H9 (cell line): ENCODE results near the gene RSBN1L. TPM values are rescaled to one million over a fixed set of nuclear protein-coding genes. Genes with fewer than 3 reads are reported as not detected.

Experiments
- DNase-seq: peaks from one replicate; pipeline ENCODE4 v3.0.0-alpha.2; 2017
- H2AFZ ChIP-seq: one replicate; pipeline ENCODE4 v1.6.1; 2013; ENCODE audit warnings: mild to moderate bottlenecking, low read length, control low read depth, moderate library complexity
- H2AK5ac ChIP-seq: 2 replicates; pipeline ENCODE4 v1.6.1; 2013; ENCODE audit warnings: low read length, control low read depth, mixed read lengths; ENCODE audit not compliant: insufficient read length
- H2BK120ac ChIP-seq: one replicate; pipeline ENCODE4 v1.6.1; 2013; ENCODE audit warnings: low read depth, mild to moderate bottlenecking, low read length, control low read depth, inconsistent platforms; ENCODE audit not compliant: poor library complexity, severe bottlenecking
- H2BK12ac ChIP-seq: 2 replicates; pipeline ENCODE4 v1.6.1; 2013; ENCODE audit warnings: low read length, control low read depth, mixed read lengths, low read depth; ENCODE audit not compliant: insufficient read length
- H2BK15ac ChIP-seq: 2 replicates; pipeline ENCODE4 v1.6.1; 2013; ENCODE audit warnings: low read depth, low read length, control low read depth
- H2BK20ac ChIP-seq: one replicate; pipeline ENCODE4 v1.6.1; 2013; ENCODE audit warnings: low read depth, mild to moderate bottlenecking, low read length, control low read depth, inconsistent platforms; ENCODE audit not compliant: poor library complexity, severe bottlenecking
- H2BK5ac ChIP-seq: 2 replicates; pipeline ENCODE4 v1.6.1; 2013; ENCODE audit warnings: low read length, control low read depth, mixed read lengths; ENCODE audit not compliant: insufficient read length
- H3K14ac ChIP-seq: 2 replicates; pipeline ENCODE4 v1.6.1; 2013; ENCODE audit warnings: low read length, control low read depth; ENCODE audit not compliant: insufficient read depth
- H3K18ac ChIP-seq: 2 replicates; pipeline ENCODE4 v1.6.1; 2013; ENCODE audit warnings: low read depth, mild to moderate bottlenecking, mixed read lengths, low read length, control low read depth; ENCODE audit not compliant: insufficient read length
- H3K23ac ChIP-seq: 2 replicates; pipeline ENCODE4 v1.6.1; 2013; ENCODE audit warnings: low read length, control low read depth, mixed read lengths, low read depth; ENCODE audit not compliant: insufficient read length
- H3K23me2 ChIP-seq: 2 replicates; pipeline ENCODE4 v1.6.1; 2013; ENCODE audit warnings: low read depth, mild to moderate bottlenecking, mixed read lengths, low read length, control low read depth; ENCODE audit not compliant: insufficient read length, poor library complexity, severe bottlenecking
- H3K27ac ChIP-seq: 2 replicates; pipeline ENCODE4 v1.5.1; 2013; ENCODE audit warnings: low read length, control low read depth, mixed read lengths, low read depth; ENCODE audit not compliant: insufficient read length
- H3K27me3 ChIP-seq: 2 replicates; pipeline ENCODE4 v1.6.1; 2013; ENCODE audit warnings: low read length, control low read depth, inconsistent platforms; ENCODE audit not compliant: insufficient read depth
- H3K4ac ChIP-seq: 2 replicates; pipeline ENCODE4 v1.6.1; 2013; ENCODE audit warnings: low read depth, mild to moderate bottlenecking, control low read depth, inconsistent platforms, low read length, moderate library complexity
- H3K4me1 ChIP-seq: 2 replicates; pipeline ENCODE4 v1.6.1; 2013; ENCODE audit warnings: low read length, control low read depth, inconsistent platforms; ENCODE audit not compliant: insufficient read depth
- H3K4me2 ChIP-seq: 2 replicates; pipeline ENCODE4 v1.6.1; 2013; ENCODE audit warnings: low read length, control low read depth, mixed read lengths; ENCODE audit not compliant: insufficient read length, insufficient read depth
- H3K56ac ChIP-seq: 2 replicates; pipeline ENCODE4 v1.6.1; 2013; ENCODE audit warnings: low read depth, mild to moderate bottlenecking, mixed read lengths, low read length, control low read depth; ENCODE audit not compliant: insufficient read length
- H3K79me1 ChIP-seq: 2 replicates; pipeline ENCODE4 v1.6.1; 2013; ENCODE audit warnings: low read depth, mild to moderate bottlenecking, moderate library complexity, low read length, control low read depth, inconsistent platforms; ENCODE audit not compliant: insufficient read depth, poor library complexity, severe bottlenecking
- H3K79me2 ChIP-seq: 2 replicates; pipeline ENCODE4 v1.6.1; 2013; ENCODE audit warnings: low read length, control low read depth, inconsistent platforms; ENCODE audit not compliant: insufficient read depth
- H3K9ac ChIP-seq: 2 replicates; pipeline ENCODE4 v1.6.1; 2013; ENCODE audit warnings: low read length, control low read depth, mixed read lengths; ENCODE audit not compliant: insufficient read length; ENCODE audit errors: extremely low read depth
- H3K9me3 ChIP-seq: one replicate; pipeline ENCODE4 v1.6.1; 2013; ENCODE audit warnings: low read depth, low read length, inconsistent platforms; ENCODE audit not compliant: control insufficient read depth
- H3T11ph ChIP-seq: one replicate; pipeline ENCODE4 v1.6.1; 2013; ENCODE audit warnings: mild to moderate bottlenecking, low read length, control low read depth, inconsistent platforms
- H4K20me1 ChIP-seq: one replicate; pipeline ENCODE4 v1.6.1; 2013; ENCODE audit not compliant: control insufficient read depth, insufficient read length, insufficient read depth
- H4K5ac ChIP-seq: 2 replicates; pipeline ENCODE4 v1.6.1; 2013; ENCODE audit warnings: low read depth, mild to moderate bottlenecking, mixed read lengths, low read length, control low read depth; ENCODE audit not compliant: insufficient read length
- H4K8ac ChIP-seq: replicated peaks from 2 replicates; pipeline ENCODE4 v1.6.1; 2013; ENCODE audit warnings: low read length, control low read depth, mixed read lengths, low read depth; ENCODE audit not compliant: insufficient read length
- H4K91ac ChIP-seq: 2 replicates; pipeline ENCODE4 v1.6.1; 2013; ENCODE audit warnings: low read depth, mild to moderate bottlenecking, moderate library complexity, mixed read lengths, low read length, control low read depth; ENCODE audit not compliant: insufficient read length
- H3K27ac Mint-ChIP-seq, 3 experiments: 2 replicates in 2 of 3; 3 replicates in 1 of 3; pipeline ENCODE4 v1.8.0; 2020 to 2021; ENCODE audit warnings: mixed read lengths in 3 of 3, mild to moderate bottlenecking in 1 of 3, moderate library complexity in 1 of 3
- H3K27me3 Mint-ChIP-seq: 2 replicates; pipeline ENCODE4 v1.8.0; 2021; ENCODE audit warnings: low read depth, mild to moderate bottlenecking, moderate library complexity, mixed read lengths
- H3K36me3 Mint-ChIP-seq, 3 experiments: 2 replicates in 2 of 3; 3 replicates in 1 of 3; pipeline ENCODE4 v1.8.0; 2020 to 2021; ENCODE audit warnings: low read depth in 3 of 3, mixed read lengths in 3 of 3; ENCODE audit not compliant: insufficient read depth in 1 of 3
- H3K4me1 Mint-ChIP-seq, 2 experiments: 2 replicates each; pipeline ENCODE4 v1.8.0; 2020; ENCODE audit warnings: mixed read lengths in 2 of 2
- H3K4me3 Mint-ChIP-seq, 2 experiments: 2 replicates in 1 of 2; 3 replicates in 1 of 2; pipeline ENCODE4 v1.8.0; 2020 to 2021; ENCODE audit warnings: mild to moderate bottlenecking in 2 of 2, mixed read lengths in 2 of 2, moderate library complexity in 1 of 2
- H3K9me3 Mint-ChIP-seq, 2 experiments: 2 replicates in 1 of 2; 3 replicates in 1 of 2; pipeline ENCODE4 v1.8.0; 2020; ENCODE audit warnings: mild to moderate bottlenecking in 2 of 2, mixed read lengths in 2 of 2, moderate library complexity in 1 of 2
- CTCF ChIP-seq: fragments of 200-600 bp; sonication (generic); conservative IDR thresholded peaks from 3 replicates; pipeline ENCODE4 v1.8.0; 2021; ENCODE audit warnings: antibody characterized with exemption, mild to moderate bottlenecking
- WGBS: extraction: QIAGEN DNeasy Blood & Tissue Kit; methylation state at CpG from one replicate; pipeline ENCODE4 v1.1.7; 2013; ENCODE audit warnings: missing lambda C conversion rate, low lambda C conversion rate, mixed read lengths; ENCODE audit not compliant: insufficient read length; ENCODE audit errors: extremely low coverage; 5-methylcytosine and 5-hydroxymethylcytosine counted together
- total RNA-seq: library from RNA; stranded (reverse); gene quantifications from 2 replicates; pipeline ENCODE4 v1.2.1, GENCODE V29; 2021

Gene RSBN1L
- total RNA-seq, 1 experiment from 2014 or later = 20.6 TPM

- Histone ChIP-seq H2BK15ac (no peak overlapping the region), H4K8ac (no peak overlapping the region), H2AFZ (no peak overlapping the region), H3K27ac (no peak overlapping the region), H3K4me2 (no peak overlapping the region), H3K4ac (no peak overlapping the region), H2BK120ac (no peak overlapping the region), H3K18ac (no peak overlapping the region), H3K9ac (no peak overlapping the region), H3K79me1 (no peaks in the 10 kb centered on the region), H2BK12ac (no peak overlapping the region), H3T11ph (no peak overlapping the region), H2BK20ac (no peak overlapping the region), H3K27me3 (no peaks in the 10 kb centered on the region), H3K4me1 (no peaks in the 10 kb centered on the region), H3K9me3 (no peaks in the 10 kb centered on the region), H3K56ac (no peak overlapping the region), H3K14ac (no peak overlapping the region), H2AK5ac (no peak overlapping the region), H2BK5ac (no peak overlapping the region), H3K23me2 (no peaks in the 10 kb centered on the region), H4K5ac (no peak overlapping the region), H3K79me2 (no peaks in the 10 kb centered on the region), H4K20me1 (no peaks in the 10 kb centered on the region), H4K91ac (no peak overlapping the region), H3K23ac (no peak overlapping the region)
- Mint-ChIP-seq H3K4me1 (peaks cover 2 to 4% of the 10 kb centered on the region in 2 experiments; a peak in 2 of 4 replicates), H3K36me3 (peaks cover 6 to 35% (median 26%) of the 10 kb centered on the region in 3 experiments; a peak in 6 of 7 replicates), H3K27ac (no peak overlapping the region), H3K9me3 (no peaks in the 10 kb centered on the region), H3K27me3 (no peaks in the 10 kb centered on the region), H3K4me3 (no peak overlapping the region)
- TF ChIP-seq CTCF = no peak
- WGBS = no CpG with 5 or more reads among the region's 2 CpGs
- no peak for DNase-seq
Measured at GRCh38 chr7:77747178-77747577, 50.9 kb downstream of the RSBN1L start.
